GM12878 (cell line): ENCODE results near the gene ZFYVE19. TPM values are rescaled to one million over a fixed set of nuclear protein-coding genes. Genes with fewer than 3 reads are reported as not detected.

ENCODE experiments used
- ATAC-seq: fragments of 200-7000 bp; cut with Tn5 transposase; 3 replicates; pipeline ENCODE4 v1.9.1; 2020; ENCODE audit warnings: mild to moderate bottlenecking, moderate library complexity
- BruUV-seq: library from RNA; stranded (reverse); fragments of 400-500 nt; replicated peaks from 2 replicates; lab custom pipeline; 2021; lab: Mats Ljungman, UMichigan
- CTCF ChIA-PET: fragments of 300-600 bp; sonication (Branson Sonifier 250); formaldehyde crosslinking; extraction: SDS; loops from one replicate; lab custom pipeline; 2021; ENCODE audit warnings: inconsistent platforms; lab: Yijun Ruan, JAX
- POLR2A ChIA-PET: fragments of 350-600 bp; formaldehyde crosslinking; extraction: SDS; loops from one replicate; lab custom pipeline; 2021; ENCODE audit warnings: inconsistent platforms; lab: Charles Lee
- RAD21 ChIA-PET: fragments of 300-600 bp; sonication (Branson Sonifier 250); formaldehyde crosslinking; loops from one replicate; lab custom pipeline; 2023; ENCODE audit warnings: antibody characterized with exemption; ENCODE audit not compliant: unreplicated experiment; lab: Charles Lee
- SMC1A ChIA-PET: fragments of 300-600 bp; sonication (Branson Sonifier 250); formaldehyde crosslinking; loops from one replicate; lab custom pipeline; 2023; ENCODE audit not compliant: unreplicated experiment, uncharacterized antibody; lab: Charles Lee
- DNase-seq: peaks from one replicate; pipeline ENCODE4 v3.0.0-alpha.2; 2011; ENCODE audit warnings: low read depth, low spot score
- FAIRE-seq: peaks from 3 replicates; lab custom pipeline; 2011; peaks lifted over from hg19 to GRCh38; lab: Jason Lieb, UNC
- H2AFZ ChIP-seq: 2 replicates; pipeline ENCODE4 v1.6.0; 2011; ENCODE audit warnings: low read depth, low read length, control low read depth; ENCODE audit not compliant: control insufficient read depth
- H3K27ac ChIP-seq: 2 replicates; pipeline ENCODE4 v1.5.1; 2011; ENCODE audit warnings: control low read depth; ENCODE audit not compliant: control insufficient read depth, insufficient read depth
- H3K27me3 ChIP-seq, 2 experiments: replicated peaks in 1 of 2; 2 replicates each; pipeline versions ENCODE4 v1.6.0 to v1.6.1; 2011; ENCODE audit warnings: low read length in 1 of 2; ENCODE audit not compliant: control insufficient read depth in 2 of 2, insufficient read depth in 2 of 2
- H3K36me3 ChIP-seq, 2 experiments: 2 replicates each; pipeline ENCODE4 v1.5.1; 2011; ENCODE audit warnings: low read length in 1 of 2; ENCODE audit not compliant: control insufficient read depth in 2 of 2, insufficient read depth in 2 of 2
- H3K4me1 ChIP-seq: 2 replicates; pipeline ENCODE4 v1.6.1; 2011; ENCODE audit warnings: mild to moderate bottlenecking, low read length, moderate library complexity, mixed read lengths; ENCODE audit not compliant: control insufficient read depth, insufficient read depth
- H3K4me2 ChIP-seq: 2 replicates; pipeline ENCODE4 v1.6.0; 2011; ENCODE audit warnings: control low read depth; ENCODE audit not compliant: control insufficient read depth, insufficient read depth
- H3K4me3 ChIP-seq: fragments of 200-600 bp; sonication (generic); 2 replicates; pipeline ENCODE4 v1.5.1; 2016
- H3K79me2 ChIP-seq: 2 replicates; pipeline ENCODE4 v1.6.0; 2011; ENCODE audit warnings: low read length; ENCODE audit not compliant: control insufficient read depth, insufficient read depth
- H3K9ac ChIP-seq: 2 replicates; pipeline ENCODE4 v1.8.0; 2011; ENCODE audit warnings: low read length, control low read depth, mixed read lengths; ENCODE audit not compliant: control insufficient read depth, insufficient read depth
- H3K9me3 ChIP-seq: replicated peaks from 3 replicates; pipeline ENCODE4 v1.5.1; 2011; ENCODE audit warnings: mild to moderate bottlenecking, low read length; ENCODE audit not compliant: control insufficient read depth, insufficient read depth
- H4K20me1 ChIP-seq: 2 replicates; pipeline ENCODE4 v1.6.0; 2011; ENCODE audit not compliant: control insufficient read depth, insufficient read depth
- DPF2 ChIP-seq: fragments of 450-650 bp; IDR thresholded peaks from 2 replicates; pipeline ENCODE4 v1.6.1; 2017; ENCODE audit warnings: mild to moderate bottlenecking
- FOXM1 ChIP-seq: IDR thresholded peaks from 2 replicates; pipeline ENCODE4 v1.6.1; 2012; ENCODE audit warnings: low read depth, mild to moderate bottlenecking, inconsistent platforms, low read length, moderate library complexity
- KAT2A ChIP-seq: conservative IDR thresholded peaks from 2 replicates; pipeline ENCODE4 v1.6.1; 2011; ENCODE audit warnings: low read depth, low read length; ENCODE audit not compliant: control insufficient read depth
- LARP7 ChIP-seq: fragments of 450-650 bp; IDR thresholded peaks from 2 replicates; pipeline ENCODE4 v1.6.1; 2017; ENCODE audit warnings: mild to moderate bottlenecking
- MTA3 ChIP-seq: IDR thresholded peaks from 2 replicates; pipeline ENCODE4 v1.6.1; 2012; ENCODE audit warnings: low read length, inconsistent platforms, borderline replicate concordance
- MYB ChIP-seq: fragments of 150-350 bp; IDR thresholded peaks from 2 replicates; pipeline ENCODE4 v1.6.1; 2014; ENCODE audit warnings: mild to moderate bottlenecking, low read depth, low read length, borderline replicate concordance
- PAX5 ChIP-seq: IDR thresholded peaks from 2 replicates; pipeline ENCODE4 v1.6.1; 2011; ENCODE audit warnings: low read depth, low read length, borderline replicate concordance
- RAD21 ChIP-seq: IDR thresholded peaks from 2 replicates; pipeline ENCODE4 v1.6.1; 2011; ENCODE audit warnings: mild to moderate bottlenecking, low read depth, low read length, moderate library complexity; ENCODE audit not compliant: insufficient read depth
- RCOR1 ChIP-seq: conservative IDR thresholded peaks from 2 replicates; pipeline ENCODE4 v1.6.1; 2012; ENCODE audit warnings: low read depth, low read length, improper control_type of control experiment
- SMAD5 ChIP-seq: IDR thresholded peaks from 2 replicates; pipeline ENCODE4 v1.6.1; 2016; ENCODE audit warnings: antibody characterized with exemption, low read depth
- SPI1 ChIP-seq: IDR thresholded peaks from 2 replicates; pipeline ENCODE4 v1.6.1; 2011; ENCODE audit warnings: low read depth, mild to moderate bottlenecking, low read length, moderate library complexity, borderline replicate concordance; ENCODE audit not compliant: insufficient read depth
- SRF ChIP-seq, 2 experiments: IDR thresholded peaks; 2 replicates each; pipeline ENCODE4 v1.6.1; 2011; ENCODE audit warnings: low read depth in 2 of 2, low read length in 2 of 2, mild to moderate bottlenecking in 1 of 2, moderate library complexity in 1 of 2
- ZSCAN29 ChIP-seq: fragments of 450-650 bp; IDR thresholded peaks from 2 replicates; pipeline ENCODE4 v1.6.1; 2017; ENCODE audit warnings: mild to moderate bottlenecking, moderate library complexity
- WGBS: methylation state at CpG from one replicate; pipeline ENCODE4 v1.1.6; 2016; ENCODE audit warnings: low lambda C conversion rate; ENCODE audit not compliant: insufficient replicate concordance, insufficient coverage; ENCODE audit errors: missing lambda C conversion rate; 5-methylcytosine and 5-hydroxymethylcytosine counted together
- in situ Hi-C: fragments of 300-500 bp; cut with MboI; formaldehyde crosslinking; loops from 9 replicates; pipeline ENCODE4 v1.14.3; 2018; ENCODE audit warnings: mixed read lengths
- intact Hi-C: fragments of 100-400 bp; cut with micrococcal nuclease; formaldehyde crosslinking; loops from one replicate; pipeline ENCODE4 v1.14.2; 2022; ENCODE audit not compliant: unreplicated experiment
- polyA plus RNA-seq, 11 experiments: library from polyadenylated mRNA; depleted of rRNA in 4 of 11; unstranded in 6 of 11; stranded (reverse) in 5 of 11; fragments of >200 nt; fragmentation: Nextera tagmentation in 4 of 11; fragmentation: Illumina TruSeq in 1 of 11; extraction: Ambion mirVana in 4 of 11; extraction: Trizol in 1 of 11; gene quantifications; 1 replicate in 1 of 11; 2 replicates in 10 of 11; pipeline versions ENCODE4 v1.2.1 to v1.2.3, GENCODE V29; 2011 to 2016; ENCODE audit warnings: inconsistent platforms in 2 of 11, missing spikeins in 2 of 11, low read depth in 1 of 11
- total RNA-seq, 4 experiments: library from RNA; depleted of rRNA in 3 of 4; stranded (reverse); fragments of >200 nt in 3 of 4; fragmentation: Illumina TruSeq in 1 of 4; extraction: Trizol in 1 of 4; gene quantifications; 2 replicates each; pipeline versions ENCODE4 v1.2.1 to v1.2.3, GENCODE V29; 2013 to 2021
- TF ChIP-seq, protein P1 (sequence below): IDR thresholded peaks from 2 replicates; pipeline ENCODE4 v1.6.1; 2012; ENCODE audit warnings: low read length, inconsistent platforms
- TF ChIP-seq, protein P2 (sequence below): IDR thresholded peaks from 2 replicates; pipeline ENCODE4 v1.6.1; 2011; ENCODE audit warnings: mild to moderate bottlenecking, low read depth, low read length, moderate library complexity; ENCODE audit not compliant: insufficient replicate concordance

Gene ZFYVE19
- total and polyA plus RNA-seq, 10 of the 15 experiments (the other 5 are each of a cell fraction or from before 2014, with no cell fraction given), result 1.7 to 36.3 (median 17.0) TPM

DNA sequence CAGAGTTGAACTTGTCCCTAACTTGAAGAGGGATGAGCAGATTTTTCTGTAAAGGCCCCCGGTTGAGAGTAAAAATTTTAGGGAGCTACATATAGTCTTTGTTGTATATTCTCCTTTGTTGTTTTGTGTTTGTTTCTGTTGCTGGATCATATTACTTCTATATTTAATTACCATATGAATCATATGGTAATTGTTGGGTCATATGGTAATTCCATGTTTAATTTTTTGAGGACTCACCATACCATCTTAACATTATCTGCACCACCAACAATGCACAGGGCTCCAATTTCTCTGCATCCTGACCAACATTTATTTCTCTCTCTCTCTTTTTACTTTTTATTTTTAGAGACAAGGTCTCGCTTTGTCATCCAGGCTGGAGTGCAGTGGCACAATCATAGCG, 7.4 kb upstream of the ZFYVE19 start:
- ATAC-seq, result no peak
- H3K27me3 ChIP-seq, result no peaks in the 10 kb centered on the region
- POLR2A ChIA-PET, result interaction anchor here (1.6 kb wide), 1 partner anchor 61 kb away, joined by 4 read pairs; no protein-coding TSS in a partner anchor
- 96% methylated on average over 3 of the region's 3 CpGs for WGBS
- RAD21 ChIA-PET, result interaction anchor here (1.5 kb wide), 1 partner anchor 92 kb away, joined by 5 read pairs; no protein-coding TSS in a partner anchor
- H4K20me1 ChIP-seq, result no peaks in the 10 kb centered on the region
- FAIRE-seq, result no peak
- H3K4me2 ChIP-seq, result no peak overlapping the region
- SMC1A ChIA-PET, result no interaction called here
- H3K79me2 ChIP-seq, result no peaks in the 10 kb centered on the region; the same call in 1 of the 2 replicates
- intact Hi-C loops, result no loop called here
- no peaks in the 10 kb centered on the region for H3K9me3 ChIP-seq
- H2AFZ ChIP-seq, result no peak overlapping the region
- H3K9ac ChIP-seq, result no peak overlapping the region
- H3K36me3 ChIP-seq, result no peaks in the 10 kb centered on the region
- H3K4me3 ChIP-seq, result no peak overlapping the region
- in situ Hi-C loops, result no loop called here
- CTCF ChIA-PET, result interaction anchor here (1.2 kb wide), 1 partner anchor 60 kb away, joined by 3 read pairs; no protein-coding TSS in a partner anchor
- H3K27ac ChIP-seq, result no peak overlapping the region
- BruUV-seq, result no TSS peak
- DNase-seq, result no peak
- no peaks in the 10 kb centered on the region for H3K4me1 ChIP-seq
- TF ChIP-seq, protein P1, sequence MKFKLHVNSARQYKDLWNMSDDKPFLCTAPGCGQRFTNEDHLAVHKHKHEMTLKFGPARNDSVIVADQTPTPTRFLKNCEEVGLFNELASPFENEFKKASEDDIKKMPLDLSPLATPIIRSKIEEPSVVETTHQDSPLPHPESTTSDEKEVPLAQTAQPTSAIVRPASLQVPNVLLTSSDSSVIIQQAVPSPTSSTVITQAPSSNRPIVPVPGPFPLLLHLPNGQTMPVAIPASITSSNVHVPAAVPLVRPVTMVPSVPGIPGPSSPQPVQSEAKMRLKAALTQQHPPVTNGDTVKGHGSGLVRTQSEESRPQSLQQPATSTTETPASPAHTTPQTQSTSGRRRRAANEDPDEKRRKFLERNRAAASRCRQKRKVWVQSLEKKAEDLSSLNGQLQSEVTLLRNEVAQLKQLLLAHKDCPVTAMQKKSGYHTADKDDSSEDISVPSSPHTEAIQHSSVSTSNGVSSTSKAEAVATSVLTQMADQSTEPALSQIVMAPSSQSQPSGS, result no peak
- TF ChIP-seq FOXM1 (no peak), SMAD5 (no peak), LARP7 (no peak), RAD21 (no peak), PAX5 (no peak), RCOR1 (no peak), KAT2A (no peak), ZSCAN29 (no peak), DPF2 (no peak), MYB (no peak), SRF (IDR thresholded peaks at IDR 0.05; ENCODE audit: low read depth in 2 of 2, low read length in 2 of 2) (no peak), SPI1 (no peak), MTA3 (no peak)
- TF ChIP-seq, protein P2, sequence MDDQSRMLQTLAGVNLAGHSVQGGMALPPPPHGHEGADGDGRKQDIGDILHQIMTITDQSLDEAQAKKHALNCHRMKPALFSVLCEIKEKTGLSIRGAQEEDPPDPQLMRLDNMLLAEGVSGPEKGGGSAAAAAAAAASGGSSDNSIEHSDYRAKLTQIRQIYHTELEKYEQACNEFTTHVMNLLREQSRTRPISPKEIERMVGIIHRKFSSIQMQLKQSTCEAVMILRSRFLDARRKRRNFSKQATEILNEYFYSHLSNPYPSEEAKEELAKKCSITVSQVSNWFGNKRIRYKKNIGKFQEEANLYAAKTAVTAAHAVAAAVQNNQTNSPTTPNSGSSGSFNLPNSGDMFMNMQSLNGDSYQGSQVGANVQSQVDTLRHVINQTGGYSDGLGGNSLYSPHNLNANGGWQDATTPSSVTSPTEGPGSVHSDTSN, result no peak
